ENCODE data around the gene UNC119B. TPM values are rescaled to one million over a fixed set of nuclear protein-coding genes. Genes with fewer than 3 reads are reported as not detected.

Gene UNC119B
- 24.7 and 26.0 TPM in 2 replicates for total RNA-seq
- polyA plus RNA-seq = 5.2 and 10.9 TPM in 2 replicates

DNA sequence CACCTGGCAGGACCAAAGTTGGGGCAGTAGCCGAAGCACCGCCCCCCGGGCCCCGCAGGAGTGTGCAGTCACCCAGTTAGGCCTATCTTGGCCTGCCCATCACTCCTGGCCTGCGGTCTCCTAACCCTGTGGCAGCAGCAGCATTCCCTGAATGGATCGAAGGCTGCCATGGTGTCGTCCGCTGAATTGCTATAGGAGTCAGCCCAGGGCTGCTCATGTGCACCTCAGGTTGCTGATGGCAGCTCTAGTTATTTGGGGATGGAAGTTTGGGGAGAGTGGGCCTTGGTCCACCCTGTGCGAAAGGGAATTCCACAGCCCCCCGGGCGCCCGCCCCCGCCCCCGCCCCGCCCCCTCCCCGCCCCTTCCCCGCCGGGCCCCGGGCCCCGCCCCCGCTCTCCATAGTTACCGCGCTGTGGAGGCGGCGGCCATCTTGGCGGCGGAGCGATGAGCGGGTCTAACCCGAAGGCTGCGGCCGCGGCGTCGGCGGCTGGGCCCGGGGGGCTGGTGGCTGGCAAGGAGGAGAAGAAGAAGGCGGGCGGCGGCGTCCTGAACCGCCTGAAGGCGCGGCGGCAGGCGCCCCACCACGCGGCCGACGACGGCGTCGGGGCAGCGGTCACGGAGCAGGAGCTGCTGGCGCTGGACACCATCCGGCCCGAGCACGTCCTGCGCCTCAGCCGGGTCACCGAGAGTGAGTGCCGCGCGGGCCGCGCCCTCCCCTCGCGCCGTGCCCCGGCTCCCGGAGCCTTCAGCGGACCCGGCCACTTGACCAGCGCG is at the start of gene UNC119B:
Gene UNC119B, plus strand, starts transcription at position 428 of the 774 bp plus-strand sequence. Its CDS starts 17 bp downstream, at position 445.
- Histone ChIP-seq H3K27ac (peak within 1 kb of the TSS; percentile 94), H3K9me3 (ENCODE audit: low read depth) (no peaks in the 10 kb centered on the region), H3K27me3 (no peaks in the 10 kb centered on the region), H3K4me3 (peak within 1 kb of the TSS; percentile 100), H3K4me1 (ENCODE audit: insufficient read depth) (peaks cover 27% of the 10 kb centered on the region), H3K79me2 (peaks cover 49% of the 10 kb centered on the region), H3K9me2 (replicated peaks; ENCODE audit: insufficient read depth) (no peaks in the 10 kb centered on the region), H3K4me2 (peak within 1 kb of the TSS; percentile 94), H3K36me3 (replicated peaks; ENCODE audit: insufficient read depth, low read depth) (no peaks in the 10 kb centered on the region), H4K20me1 (ENCODE audit: insufficient read depth, poor library complexity, severe bottlenecking) (peaks cover 17% of the 10 kb centered on the region), H2AFZ (peak within 1 kb of the TSS; percentile 95)
- TF ChIP-seq, protein P1, sequence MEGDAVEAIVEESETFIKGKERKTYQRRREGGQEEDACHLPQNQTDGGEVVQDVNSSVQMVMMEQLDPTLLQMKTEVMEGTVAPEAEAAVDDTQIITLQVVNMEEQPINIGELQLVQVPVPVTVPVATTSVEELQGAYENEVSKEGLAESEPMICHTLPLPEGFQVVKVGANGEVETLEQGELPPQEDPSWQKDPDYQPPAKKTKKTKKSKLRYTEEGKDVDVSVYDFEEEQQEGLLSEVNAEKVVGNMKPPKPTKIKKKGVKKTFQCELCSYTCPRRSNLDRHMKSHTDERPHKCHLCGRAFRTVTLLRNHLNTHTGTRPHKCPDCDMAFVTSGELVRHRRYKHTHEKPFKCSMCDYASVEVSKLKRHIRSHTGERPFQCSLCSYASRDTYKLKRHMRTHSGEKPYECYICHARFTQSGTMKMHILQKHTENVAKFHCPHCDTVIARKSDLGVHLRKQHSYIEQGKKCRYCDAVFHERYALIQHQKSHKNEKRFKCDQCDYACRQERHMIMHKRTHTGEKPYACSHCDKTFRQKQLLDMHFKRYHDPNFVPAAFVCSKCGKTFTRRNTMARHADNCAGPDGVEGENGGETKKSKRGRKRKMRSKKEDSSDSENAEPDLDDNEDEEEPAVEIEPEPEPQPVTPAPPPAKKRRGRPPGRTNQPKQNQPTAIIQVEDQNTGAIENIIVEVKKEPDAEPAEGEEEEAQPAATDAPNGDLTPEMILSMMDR (IDR thresholded peaks at IDR 0.05; ENCODE audit: poor library complexity) = no peak
- TF ChIP-seq EZH2 (IDR thresholded peaks at IDR 0.05; ENCODE audit: borderline replicate concordance) (no peak), EZH2phosphoT487 (IDR thresholded peaks at IDR 0.05; ENCODE audit: low read depth, severe bottlenecking, unreplicated experiment) (no peak)
- peak; percentile 86 for DNase-seq (ENCODE audit: low spot score)
- WGBS (ENCODE audit: low lambda C conversion rate, missing lambda C conversion rate) = under 1% methylated on average over 50 of the region's 76 CpGs

DNA sequence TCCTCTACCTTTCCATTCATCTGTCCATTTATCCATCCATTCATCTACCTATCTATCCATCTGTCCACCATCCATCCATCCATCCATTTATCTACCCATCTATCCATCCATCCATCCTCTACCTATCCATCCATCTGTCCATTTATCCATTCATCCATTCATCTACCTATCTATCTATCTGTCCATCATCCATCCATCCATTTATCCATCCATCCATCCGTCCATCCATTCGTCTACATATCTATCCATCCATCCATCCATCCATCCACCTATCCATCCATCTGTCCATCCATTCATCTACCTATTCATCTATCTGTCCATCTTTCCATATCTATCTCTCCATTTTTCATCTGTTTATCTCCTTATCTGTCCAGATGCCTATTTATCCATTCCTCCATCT is 48.8 kb upstream of the UNC119B start:
- Histone ChIP-seq H2AFZ (no peak overlapping the region), H3K36me3 (replicated peaks; ENCODE audit: insufficient read depth, low read depth) (no peaks in the 10 kb centered on the region), H3K9me2 (replicated peaks; ENCODE audit: insufficient read depth) (no peaks in the 10 kb centered on the region), H4K20me1 (ENCODE audit: insufficient read depth, poor library complexity, severe bottlenecking) (no peaks in the 10 kb centered on the region), H3K4me2 (no peak overlapping the region), H3K27ac (no peak overlapping the region), H3K4me3 (no peak overlapping the region), H3K27me3 (no peaks in the 10 kb centered on the region), H3K9me3 (ENCODE audit: low read depth) (no peaks in the 10 kb centered on the region), H3K79me2 (no peaks in the 10 kb centered on the region), H3K4me1 (ENCODE audit: insufficient read depth) (no peaks in the 10 kb centered on the region)
- TF ChIP-seq EZH2 (IDR thresholded peaks at IDR 0.05; ENCODE audit: borderline replicate concordance) (no peak), EZH2phosphoT487 (IDR thresholded peaks at IDR 0.05; ENCODE audit: low read depth, severe bottlenecking, unreplicated experiment) (no peak)
- TF ChIP-seq, protein P1 (IDR thresholded peaks at IDR 0.05; ENCODE audit: poor library complexity) = no peak
- no peak for DNase-seq (ENCODE audit: low spot score)
- WGBS (ENCODE audit: low lambda C conversion rate, missing lambda C conversion rate) = 91% methylated on average over 2 of the region's 2 CpGs

DNA sequence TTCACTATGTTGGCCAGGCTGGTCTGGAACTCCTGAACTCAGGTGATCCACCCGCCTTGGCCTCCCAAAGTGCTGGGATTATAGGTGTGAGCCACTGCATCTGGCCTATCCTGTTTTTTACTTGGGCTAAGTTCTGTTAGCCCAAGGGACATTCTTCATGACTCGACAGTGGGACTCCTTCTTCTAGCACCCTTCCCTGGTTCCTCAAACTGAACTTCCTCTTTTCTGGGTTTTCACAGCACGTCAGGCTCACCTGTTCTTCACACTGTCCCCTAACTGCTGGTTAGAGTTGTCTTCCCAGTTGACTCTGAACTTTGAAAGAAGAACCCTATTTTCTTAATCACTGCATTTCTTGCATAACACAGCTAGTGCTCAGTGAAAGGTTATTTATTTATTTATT is 47.4 kb upstream of the UNC119B start:
- Histone ChIP-seq H3K4me2 (no peak overlapping the region), H3K4me1 (ENCODE audit: insufficient read depth) (no peaks in the 10 kb centered on the region), H3K27me3 (no peaks in the 10 kb centered on the region), H2AFZ (no peak overlapping the region), H3K36me3 (replicated peaks; ENCODE audit: insufficient read depth, low read depth) (no peaks in the 10 kb centered on the region), H3K27ac (no peak overlapping the region), H4K20me1 (ENCODE audit: insufficient read depth, poor library complexity, severe bottlenecking) (no peaks in the 10 kb centered on the region), H3K9me2 (replicated peaks; ENCODE audit: insufficient read depth) (no peaks in the 10 kb centered on the region), H3K9me3 (ENCODE audit: low read depth) (no peaks in the 10 kb centered on the region), H3K79me2 (no peaks in the 10 kb centered on the region), H3K4me3 (no peak overlapping the region)
- no peak for DNase-seq (ENCODE audit: low spot score)
- 93% methylated on average over 3 of the region's 3 CpGs for WGBS (ENCODE audit: low lambda C conversion rate, missing lambda C conversion rate)
- TF ChIP-seq EZH2 (IDR thresholded peaks at IDR 0.05; ENCODE audit: borderline replicate concordance) (no peak), EZH2phosphoT487 (IDR thresholded peaks at IDR 0.05; ENCODE audit: low read depth, severe bottlenecking, unreplicated experiment) (no peak)
- TF ChIP-seq, protein P1 (IDR thresholded peaks at IDR 0.05; ENCODE audit: poor library complexity) = no peak
